Calu3 (cell line): ENCODE results near the gene ZNF496. TPM values are rescaled to one million over a fixed set of nuclear protein-coding genes. Genes with fewer than 3 reads are reported as not detected.
"Not testable (repeated sequence)": the region's sequence is repeated elsewhere in the genome, so short reads cannot be mapped to it uniquely, and the experiment has no call there.

Experiments
- BruUV-seq: library from RNA; stranded (reverse); fragments of 400-500 nt; replicated peaks from 2 replicates; lab custom pipeline; 2021; lab: Mats Ljungman, UMichigan
- CTCF ChIA-PET: fragments of 300-600 bp; sonication (Branson Sonifier 250); formaldehyde crosslinking; loops from one replicate; lab custom pipeline; 2022; ENCODE audit warnings: antibody characterized with exemption; lab: Charles Lee
- DNase-seq: peaks from one replicate; pipeline ENCODE4 v3.0.0; 2022
- H3K27ac Mint-ChIP-seq: one replicate; pipeline ENCODE4 v1.8.0; 2022; ENCODE audit warnings: mixed read lengths; ENCODE audit not compliant: unreplicated experiment
- H3K27me3 Mint-ChIP-seq: one replicate; pipeline ENCODE4 v1.8.0; 2022; ENCODE audit warnings: mixed read lengths; ENCODE audit not compliant: unreplicated experiment
- H3K36me3 Mint-ChIP-seq: one replicate; pipeline ENCODE4 v1.8.0; 2022; ENCODE audit warnings: mild to moderate bottlenecking, moderate library complexity, mixed read lengths; ENCODE audit not compliant: insufficient read depth, unreplicated experiment
- H3K4me1 Mint-ChIP-seq: one replicate; pipeline ENCODE4 v1.8.0; 2022; ENCODE audit warnings: mild to moderate bottlenecking, low read depth, mixed read lengths; ENCODE audit not compliant: unreplicated experiment
- H3K4me3 Mint-ChIP-seq: one replicate; pipeline ENCODE4 v1.8.0; 2022; ENCODE audit warnings: mild to moderate bottlenecking, low read depth, moderate library complexity, mixed read lengths; ENCODE audit not compliant: unreplicated experiment
- H3K9me3 Mint-ChIP-seq: one replicate; pipeline ENCODE4 v1.8.0; 2022; ENCODE audit warnings: low read depth, mixed read lengths; ENCODE audit not compliant: unreplicated experiment
- intact Hi-C: fragments of 100-400 bp; cut with micrococcal nuclease; formaldehyde crosslinking; loops from one replicate; pipeline ENCODE4 v1.10.0; 2022; ENCODE audit not compliant: unreplicated experiment
- total RNA-seq: library from RNA; stranded (reverse); gene quantifications from 2 replicates; pipeline ENCODE4 v1.2.3, GENCODE V29; 2022
- TF ChIP-seq, protein P1 (sequence below): fragments of 200-600 bp; IDR thresholded peaks from one replicate; pipeline ENCODE4 v1.8.0; 2022; ENCODE audit warnings: antibody characterized with exemption; ENCODE audit not compliant: unreplicated experiment

Gene ZNF496
- total RNA-seq, 1 experiment from 2014 or later = 36.9 TPM

- CTCF ChIA-PET = no interaction called here
- H3K27me3 Mint-ChIP-seq = no peaks in the 10 kb centered on the region
- peaks cover 4% of the 10 kb centered on the region for H3K9me3 Mint-ChIP-seq
- H3K4me3 Mint-ChIP-seq = no peak overlapping the region
- DNase-seq = no peak
- no TSS peak for BruUV-seq
- peaks cover 8% of the 10 kb centered on the region for H3K36me3 Mint-ChIP-seq
- no peaks in the 10 kb centered on the region for H3K4me1 Mint-ChIP-seq
- intact Hi-C loops = no loop called here
- TF ChIP-seq, protein P1, sequence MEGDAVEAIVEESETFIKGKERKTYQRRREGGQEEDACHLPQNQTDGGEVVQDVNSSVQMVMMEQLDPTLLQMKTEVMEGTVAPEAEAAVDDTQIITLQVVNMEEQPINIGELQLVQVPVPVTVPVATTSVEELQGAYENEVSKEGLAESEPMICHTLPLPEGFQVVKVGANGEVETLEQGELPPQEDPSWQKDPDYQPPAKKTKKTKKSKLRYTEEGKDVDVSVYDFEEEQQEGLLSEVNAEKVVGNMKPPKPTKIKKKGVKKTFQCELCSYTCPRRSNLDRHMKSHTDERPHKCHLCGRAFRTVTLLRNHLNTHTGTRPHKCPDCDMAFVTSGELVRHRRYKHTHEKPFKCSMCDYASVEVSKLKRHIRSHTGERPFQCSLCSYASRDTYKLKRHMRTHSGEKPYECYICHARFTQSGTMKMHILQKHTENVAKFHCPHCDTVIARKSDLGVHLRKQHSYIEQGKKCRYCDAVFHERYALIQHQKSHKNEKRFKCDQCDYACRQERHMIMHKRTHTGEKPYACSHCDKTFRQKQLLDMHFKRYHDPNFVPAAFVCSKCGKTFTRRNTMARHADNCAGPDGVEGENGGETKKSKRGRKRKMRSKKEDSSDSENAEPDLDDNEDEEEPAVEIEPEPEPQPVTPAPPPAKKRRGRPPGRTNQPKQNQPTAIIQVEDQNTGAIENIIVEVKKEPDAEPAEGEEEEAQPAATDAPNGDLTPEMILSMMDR = no peak
- no peak overlapping the region for H3K27ac Mint-ChIP-seq
Observed at GRCh38 chr1:247357052-247357780, 25.5 kb upstream of the ZNF496 start.

- H3K4me1 Mint-ChIP-seq, DNase-seq, BruUV-seq, H3K27me3 Mint-ChIP-seq, H3K4me3 Mint-ChIP-seq, intact Hi-C loops, H3K36me3 Mint-ChIP-seq, H3K9me3 Mint-ChIP-seq, H3K27ac Mint-ChIP-seq: not testable (repeated sequence)
- CTCF ChIA-PET = interaction anchor here (0.6 kb wide), 1 partner anchor 191 kb away, joined by 3 read pairs; no protein-coding TSS in a partner anchor
Observed at GRCh38 chr1:247355160-247355559, 23.5 kb upstream of the ZNF496 start.

GRCh38 chr1:247352175-247352574 is 20.5 kb upstream of the ZNF496 start:
- intact Hi-C loops = no loop called here
- no peak overlapping the region for H3K4me3 Mint-ChIP-seq
- CTCF ChIA-PET = no interaction called here
- TF ChIP-seq, protein P1 = no peak
- H3K9me3 Mint-ChIP-seq = peaks cover 4% of the 10 kb centered on the region
- no TSS peak for BruUV-seq
- H3K27ac Mint-ChIP-seq = no peak overlapping the region
- H3K36me3 Mint-ChIP-seq = peaks cover 8% of the 10 kb centered on the region
- no peaks in the 10 kb centered on the region for H3K4me1 Mint-ChIP-seq
- no peak for DNase-seq
- no peaks in the 10 kb centered on the region for H3K27me3 Mint-ChIP-seq

- Mint-ChIP-seq H3K27me3 (no peaks in the 10 kb centered on the region), H3K36me3 (peaks cover 8% of the 10 kb centered on the region), H3K4me1 (no peaks in the 10 kb centered on the region), H3K9me3 (peaks cover under 1% of the 10 kb centered on the region), H3K4me3 (no peak overlapping the region), H3K27ac (no peak overlapping the region)
- no TSS peak for BruUV-seq
- CTCF ChIA-PET = no interaction called here
- TF ChIP-seq, protein P1 = no peak
- no peak for DNase-seq
- intact Hi-C loops = no loop called here
Observed at GRCh38 chr1:247350587-247350986, 18.9 kb upstream of the ZNF496 start.
